ENCODE data around the gene TTLL8.
"Not testable (repeated sequence)": the region's sequence is repeated elsewhere in the genome, so short reads cannot be mapped to it uniquely, and the experiment has no call there.

Gene TTLL8

DNA sequence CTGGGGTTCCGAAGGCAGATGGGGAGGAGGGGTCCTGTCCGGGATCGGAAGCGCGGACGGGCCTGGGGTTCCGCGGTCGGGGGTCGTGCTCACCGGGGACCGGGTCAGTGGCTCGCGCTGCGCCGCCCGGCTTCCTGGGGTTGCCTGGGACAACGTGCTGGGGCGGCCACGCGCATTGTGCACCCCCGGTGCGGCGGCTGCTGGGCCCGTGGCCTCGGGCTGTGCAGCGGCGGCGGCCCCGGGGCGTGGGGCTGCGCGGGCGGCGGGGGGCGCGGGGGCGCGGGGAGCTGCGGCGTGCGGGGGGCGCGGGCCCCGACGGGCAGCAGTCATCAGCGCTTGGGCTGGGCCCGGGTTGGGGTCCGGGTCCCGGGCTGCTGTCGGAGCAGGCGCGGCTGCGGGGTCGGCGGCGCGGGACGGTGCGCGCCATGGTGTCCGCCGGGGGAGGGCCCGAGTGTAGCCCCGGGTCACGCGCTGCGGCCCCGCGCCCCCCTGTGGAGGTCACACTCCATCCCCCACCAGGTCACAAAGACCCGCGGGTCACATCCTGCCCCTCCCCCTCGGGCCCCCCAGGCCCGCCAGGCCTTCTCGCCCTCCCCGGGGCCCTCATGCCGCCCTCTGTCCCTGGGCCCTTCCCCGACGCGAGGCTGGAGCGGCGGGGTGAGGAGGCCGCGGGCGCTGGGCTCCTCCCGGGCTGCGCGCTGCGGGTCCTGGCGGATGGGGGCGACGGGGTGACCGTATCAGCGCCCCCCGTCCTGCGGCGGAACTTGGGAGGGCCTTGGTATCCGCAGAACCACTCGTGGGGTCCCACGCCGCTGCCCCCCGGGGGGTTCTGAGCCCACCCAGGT is at the start of gene TTLL8:
Gene TTLL8 (minus strand): TSS at position 238 of the 845 bp plus-strand sequence.
- DNase-seq, result no peak

DNA sequence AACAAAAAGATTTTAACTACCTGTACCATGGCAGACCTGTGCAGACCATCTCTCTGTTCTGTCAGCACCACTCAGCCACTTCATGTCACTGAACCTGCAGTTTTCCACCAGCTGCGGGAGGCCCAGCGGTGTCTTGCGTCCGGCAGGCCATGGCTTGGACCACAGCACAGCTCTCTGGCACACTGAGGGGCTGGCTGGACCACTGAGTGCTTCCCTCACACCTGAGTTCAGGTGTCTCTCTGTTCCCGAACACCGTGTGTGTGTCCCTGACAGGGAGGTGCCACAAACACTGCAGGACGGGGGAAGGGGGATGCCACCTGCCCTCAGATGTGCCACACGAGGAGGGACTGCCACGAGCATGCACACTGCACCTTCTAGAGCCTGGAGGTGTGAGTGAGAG is 49.4 kb upstream of the TTLL8 start:
- DNase-seq, result no peak

DNA sequence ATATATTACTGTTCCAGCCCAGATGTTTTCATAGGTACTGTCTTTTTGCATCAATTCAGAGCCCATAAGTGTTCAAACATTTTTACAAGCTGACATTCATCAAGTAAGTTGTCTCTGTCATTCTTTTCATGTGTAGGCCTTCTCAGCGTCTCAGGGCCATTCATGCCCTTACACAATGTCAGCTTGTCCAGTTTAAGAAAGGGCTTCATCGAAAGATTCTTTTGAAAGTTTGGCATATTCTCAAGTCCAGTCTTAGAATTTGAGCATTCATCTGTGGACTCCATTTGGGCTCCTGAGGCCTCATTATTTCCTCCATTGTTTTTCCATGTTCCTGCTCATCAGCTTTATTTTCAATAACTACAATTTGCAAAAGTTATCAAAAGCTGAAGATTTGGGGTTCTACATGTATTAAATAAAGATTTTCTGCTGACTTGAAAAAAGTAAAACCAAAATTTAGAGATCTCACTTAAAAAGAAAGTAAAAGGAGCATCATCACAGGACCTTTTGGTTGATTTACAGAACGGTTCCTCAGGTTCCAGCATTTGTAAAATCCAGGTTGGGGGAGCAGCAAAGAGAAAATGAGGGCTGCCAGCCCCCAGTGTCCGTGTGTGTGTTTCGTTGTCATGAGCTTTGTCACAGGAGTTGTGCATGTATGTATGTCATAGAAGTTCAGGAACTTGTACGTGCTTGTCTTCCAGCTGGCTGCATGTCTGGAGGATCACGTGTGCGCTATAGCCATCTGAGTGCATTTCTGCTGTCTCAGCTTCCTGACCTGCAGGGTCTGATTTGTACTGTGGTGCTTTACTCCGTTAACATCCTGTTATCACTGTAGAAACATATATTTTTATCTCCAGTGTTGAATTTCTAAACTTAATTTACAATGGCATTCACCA is 47.4 kb upstream of the TTLL8 start:
- DNase-seq, result no peak

DNA sequence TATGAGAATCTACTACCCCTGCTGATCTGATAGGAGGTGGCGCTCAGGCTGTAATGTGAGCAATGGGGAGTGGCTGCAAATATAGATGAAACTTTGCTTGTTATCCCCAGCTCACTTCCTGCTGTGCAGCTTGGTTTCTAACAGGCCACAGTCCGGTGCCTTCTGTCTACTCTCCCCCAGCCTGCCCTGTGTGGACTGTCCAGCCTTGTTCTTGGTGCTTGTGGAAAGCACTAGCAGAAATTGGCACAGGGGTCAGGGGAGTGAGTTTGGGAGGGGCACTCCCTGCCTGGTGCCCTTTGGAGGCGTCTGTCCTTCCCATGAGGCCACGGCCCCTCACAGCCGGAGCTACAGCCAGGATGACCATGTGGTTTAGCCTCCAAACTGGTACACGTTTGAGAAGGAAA is 46.0 kb upstream of the TTLL8 start:
- no peak for DNase-seq

DNA sequence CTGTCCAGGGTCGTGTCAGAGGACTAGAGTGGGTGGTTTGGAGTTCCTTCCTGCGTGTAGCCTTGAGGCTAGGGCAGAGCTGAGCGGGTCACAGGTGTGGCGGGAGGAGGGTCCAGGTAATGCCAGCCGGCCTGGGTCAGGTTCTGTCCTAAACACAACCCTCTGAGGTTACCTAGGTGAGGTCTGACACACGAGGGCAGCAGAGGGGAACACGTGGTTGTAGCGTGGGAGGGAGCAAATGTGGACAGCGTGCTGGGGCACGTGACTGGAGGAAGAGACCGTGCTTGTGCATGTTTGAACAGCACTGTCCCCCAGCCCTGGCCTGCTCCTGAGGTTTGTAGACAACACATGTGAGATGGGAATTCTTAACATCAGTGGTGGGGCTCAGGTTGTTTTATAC is 44.8 kb upstream of the TTLL8 start:
- DNase-seq, result no peak

DNA sequence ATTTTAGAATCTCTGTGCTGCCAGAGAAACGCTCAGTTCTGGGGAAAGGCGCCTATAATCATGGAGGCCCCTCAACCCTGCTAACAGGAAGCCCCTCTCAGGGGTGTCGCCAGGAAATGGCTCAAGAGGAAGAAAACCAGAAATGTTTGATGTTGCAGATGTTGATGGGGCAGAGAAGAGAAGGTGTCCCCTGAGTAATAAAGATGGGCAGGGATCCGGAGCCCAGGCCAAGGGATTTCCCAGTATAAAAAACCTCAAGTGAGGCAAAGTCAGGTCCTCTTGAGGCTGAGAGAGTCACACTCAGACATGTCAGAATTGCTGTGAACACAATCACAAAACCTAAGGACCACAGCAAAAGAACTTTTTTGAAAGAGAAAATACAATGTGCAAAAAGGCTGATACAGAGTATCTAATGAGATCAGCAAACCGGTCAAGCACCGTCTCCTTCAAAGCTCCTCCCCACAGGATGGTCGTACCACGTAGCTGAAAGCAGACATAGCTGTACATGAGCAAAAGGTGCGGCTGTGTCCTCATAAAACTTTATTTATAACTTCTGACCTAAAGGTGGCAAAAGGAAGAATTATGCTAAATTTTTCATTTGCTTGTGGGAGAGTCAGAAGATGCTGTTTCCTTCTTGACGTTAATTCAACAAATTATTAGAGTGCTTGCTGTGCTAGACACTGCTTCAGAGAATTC is 43.9 kb upstream of the TTLL8 start:
- no peak for DNase-seq

DNA sequence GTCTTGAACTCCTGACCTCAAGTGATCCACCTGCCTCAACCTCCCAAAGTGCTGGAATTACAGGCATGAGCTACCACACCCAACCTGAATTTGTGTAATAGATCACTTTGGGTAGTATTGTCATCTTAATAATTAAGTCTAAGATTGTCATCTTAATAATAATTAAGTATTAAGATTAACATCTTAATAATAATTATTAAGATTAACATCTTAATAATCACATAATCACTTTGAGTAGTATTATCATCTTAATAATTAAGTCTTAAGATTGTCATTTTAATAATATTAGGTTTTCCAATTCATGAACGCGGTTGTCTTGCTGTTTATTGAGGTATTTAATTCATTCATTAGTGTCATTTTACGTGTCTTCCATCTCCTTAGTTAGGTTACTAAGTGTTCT is 40.0 kb upstream of the TTLL8 start:
- no peak for DNase-seq

DNA sequence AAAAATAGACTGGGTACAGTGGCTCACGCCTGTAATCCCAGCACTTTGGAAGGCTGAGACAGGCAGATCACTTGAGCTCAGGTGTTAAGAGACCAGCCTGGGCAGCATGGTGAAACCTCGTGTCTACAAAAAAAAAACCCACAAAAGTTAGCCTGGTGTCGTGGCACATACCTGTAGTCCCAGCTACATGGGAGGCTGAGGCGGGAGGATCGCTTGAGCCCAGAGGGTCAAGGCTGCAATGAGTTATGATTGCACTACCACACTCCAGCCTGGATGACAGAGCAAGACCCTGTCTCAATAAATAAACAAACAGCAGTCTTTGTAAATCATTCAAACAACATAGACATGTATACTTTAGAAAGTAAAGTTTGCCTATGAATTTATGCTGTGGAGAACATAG is 34.2 kb upstream of the TTLL8 start:
- DNase-seq, result no peak

DNA sequence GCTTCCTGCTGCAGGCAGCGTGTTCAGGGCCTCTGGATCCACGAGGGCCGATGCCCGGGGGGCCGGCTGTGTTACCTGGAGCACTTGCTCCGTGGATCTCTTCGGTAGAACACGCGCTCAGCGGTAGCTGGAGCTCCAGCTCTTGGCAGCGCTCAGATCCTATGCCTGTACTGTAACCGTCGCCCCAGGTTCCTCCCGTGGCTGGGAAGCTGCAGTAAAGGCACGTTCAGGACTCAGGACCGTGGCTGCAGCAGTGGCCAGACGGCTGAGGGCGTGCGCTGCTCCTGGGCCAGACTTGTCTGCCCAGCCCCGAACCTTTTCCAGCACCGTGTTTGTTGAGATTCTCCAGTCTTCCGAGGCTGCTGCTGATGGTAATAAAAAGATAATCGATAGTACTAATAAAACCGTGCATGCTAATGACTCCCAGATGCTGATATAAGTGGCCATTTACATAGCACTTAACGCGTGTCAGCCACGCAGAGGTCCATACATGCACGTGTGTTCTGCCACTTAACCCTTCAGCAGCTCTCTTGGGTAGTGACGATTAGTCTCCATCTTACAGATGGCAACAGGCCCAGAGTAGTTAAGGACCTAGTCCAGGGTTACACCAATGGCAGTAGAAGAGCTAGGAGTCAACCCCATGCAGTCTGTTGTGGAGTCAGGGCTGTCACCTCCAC is 33.1 kb upstream of the TTLL8 start:
- DNase-seq, result peak in 1 of 2 experiments; percentile 10

DNA sequence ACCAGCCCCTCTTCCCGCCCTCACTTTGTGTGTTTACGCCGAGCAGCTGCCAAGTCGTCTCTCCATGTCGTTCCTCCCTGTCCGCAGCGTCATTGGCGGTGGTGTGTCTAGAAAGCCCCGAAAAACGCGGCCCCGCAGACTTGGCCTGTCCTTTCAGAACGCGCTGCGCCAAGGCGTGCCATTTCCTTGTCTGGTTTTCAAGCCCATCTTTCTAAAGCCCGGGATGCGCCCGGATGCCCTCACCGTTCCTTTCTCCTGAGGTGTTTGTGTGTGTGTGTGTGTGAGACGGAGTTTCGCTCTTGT is 32.3 kb upstream of the TTLL8 start:
- no peak for DNase-seq

DNA sequence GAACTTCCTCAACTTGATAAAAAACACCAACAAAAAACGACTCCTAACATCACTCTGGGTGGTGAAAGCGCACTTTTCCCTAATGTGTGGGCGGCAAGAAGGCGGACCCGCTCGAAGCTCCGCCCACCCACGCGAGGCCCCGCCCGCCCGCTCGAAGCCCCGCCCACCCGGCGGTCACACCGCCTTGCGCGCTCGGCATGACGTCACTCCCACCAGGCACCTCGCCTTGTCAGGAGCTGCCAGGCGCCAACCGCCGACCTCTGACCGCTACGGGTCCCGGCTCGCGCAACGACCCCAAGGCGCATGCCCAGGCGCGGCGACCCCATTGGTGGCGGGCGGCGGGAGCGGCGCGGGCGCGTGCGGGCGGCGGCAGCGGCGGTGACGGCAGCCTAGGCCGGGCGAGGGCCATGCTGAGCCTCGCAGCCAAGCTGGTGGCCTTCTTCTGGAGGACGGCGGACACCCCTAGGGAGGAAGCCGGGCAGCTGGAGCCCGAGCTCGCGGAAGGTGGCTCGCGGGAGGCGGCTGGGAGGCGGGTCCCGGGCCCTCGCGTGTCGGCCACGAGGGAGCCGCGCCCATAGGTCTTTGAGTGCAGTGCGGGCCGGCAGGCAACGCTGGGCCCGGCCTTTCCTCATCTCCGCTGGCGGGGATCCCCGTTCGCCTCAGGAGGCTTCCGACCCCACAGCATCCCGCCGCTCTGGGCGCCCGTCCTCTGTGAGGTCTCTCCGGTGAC is 31.7 kb upstream of the TTLL8 start, which contains the start of gene MOV10L1:
Gene MOV10L1 (plus strand): TSS at position 325 of the 730 bp plus-strand sequence. CDS start 83 bp downstream, at position 408.
- no peak for DNase-seq

DNA sequence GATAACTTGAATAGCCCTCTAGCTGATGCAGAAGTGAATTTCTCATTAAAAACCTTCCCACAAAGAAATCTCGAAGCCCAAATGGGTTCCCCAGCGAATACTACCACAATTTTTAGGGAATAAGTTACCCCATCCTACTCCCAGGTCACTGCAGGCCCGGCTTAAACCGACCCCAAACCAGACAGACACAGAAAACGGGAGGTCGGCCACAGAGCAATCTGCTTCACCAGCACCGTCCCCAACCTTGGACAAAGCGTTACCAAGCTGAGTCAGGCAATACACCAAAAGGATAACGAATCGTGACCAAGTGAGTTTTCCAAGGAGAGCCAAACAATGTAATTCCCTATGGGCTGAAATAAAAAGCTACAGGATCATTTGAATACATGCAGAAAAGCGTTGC is 31.1 kb upstream of the TTLL8 start:
- no peak for DNase-seq

DNA sequence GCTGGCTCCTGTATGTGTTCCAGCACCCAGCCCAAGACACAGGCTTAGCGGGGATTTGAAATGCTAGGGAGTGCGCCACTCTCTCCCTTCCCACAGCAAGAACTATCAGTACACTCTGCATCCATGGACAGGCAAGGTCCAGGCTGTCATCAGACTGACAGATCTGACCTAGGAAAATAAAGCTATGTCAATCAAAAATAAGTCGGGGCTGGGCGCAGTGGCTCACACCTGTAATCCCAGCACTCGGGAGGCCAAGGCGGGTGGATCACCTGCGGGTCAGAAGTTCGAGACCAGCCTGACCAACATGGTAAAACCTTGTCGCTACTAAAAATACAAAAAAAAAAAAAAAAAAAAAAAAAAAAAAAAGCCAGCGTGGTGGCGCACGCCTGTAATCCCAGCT is 30.0 kb upstream of the TTLL8 start:
- no peak for DNase-seq

DNA sequence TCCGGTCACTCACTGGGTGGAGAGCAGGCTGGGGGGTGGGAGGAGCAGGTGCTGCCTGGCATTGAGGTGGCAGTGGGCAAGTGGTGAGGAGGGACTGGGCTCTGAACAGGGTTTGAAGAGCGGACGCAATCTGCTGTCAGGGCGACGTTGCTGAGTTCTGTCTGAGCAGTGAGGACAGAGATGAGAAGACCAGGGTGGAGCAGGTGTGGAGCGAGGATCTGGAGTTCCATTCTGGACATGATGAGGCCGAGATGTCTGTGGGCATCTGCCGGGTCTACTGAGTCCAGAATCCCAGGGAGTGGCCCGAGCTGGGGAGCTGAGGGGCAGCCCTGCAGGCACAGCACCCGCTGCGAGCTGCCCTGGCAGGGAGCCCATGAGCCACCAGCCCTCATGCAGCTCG is 29.5 kb upstream of the TTLL8 start:
- no peak for DNase-seq

DNA sequence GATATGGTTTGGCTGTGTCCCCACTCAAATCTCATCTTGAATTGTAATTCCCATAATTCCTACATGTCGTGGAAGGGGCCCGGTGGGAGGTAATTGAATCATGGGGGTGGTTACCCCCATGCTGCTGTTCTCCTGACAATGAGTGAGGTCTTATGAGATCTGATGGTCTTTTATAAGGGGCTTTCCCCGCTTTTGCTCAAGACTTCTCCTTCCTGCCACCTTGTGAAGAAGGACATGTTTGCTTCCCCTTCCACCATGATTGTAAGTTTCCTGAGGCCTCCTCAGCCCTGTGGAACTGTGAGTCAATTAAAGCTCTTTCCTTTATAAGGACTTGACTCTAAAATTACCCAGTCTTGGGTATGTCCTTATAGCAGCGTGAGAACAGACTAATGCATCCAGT is 28.9 kb upstream of the TTLL8 start:
- DNase-seq, result not testable (repeated sequence)

DNA sequence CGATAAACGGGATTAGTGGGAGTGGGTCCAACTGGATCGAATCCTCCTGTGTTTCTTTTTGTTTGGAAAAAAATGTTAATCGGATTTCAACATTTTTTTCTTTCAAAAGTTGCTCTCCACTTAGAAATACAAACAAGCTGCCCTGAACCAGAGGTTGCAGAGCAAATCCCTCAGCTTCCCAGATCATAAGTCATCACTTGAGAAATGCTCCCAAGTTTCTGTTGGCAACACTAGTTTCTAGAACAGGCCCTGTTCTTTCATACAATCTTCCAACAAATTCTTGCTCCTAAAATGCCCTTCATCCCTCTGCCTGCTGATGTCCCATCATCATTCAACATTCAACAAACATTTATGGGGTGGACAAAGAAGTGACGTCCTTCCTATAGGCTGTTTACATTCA is 28.4 kb upstream of the TTLL8 start:
- DNase-seq, result no peak

DNA sequence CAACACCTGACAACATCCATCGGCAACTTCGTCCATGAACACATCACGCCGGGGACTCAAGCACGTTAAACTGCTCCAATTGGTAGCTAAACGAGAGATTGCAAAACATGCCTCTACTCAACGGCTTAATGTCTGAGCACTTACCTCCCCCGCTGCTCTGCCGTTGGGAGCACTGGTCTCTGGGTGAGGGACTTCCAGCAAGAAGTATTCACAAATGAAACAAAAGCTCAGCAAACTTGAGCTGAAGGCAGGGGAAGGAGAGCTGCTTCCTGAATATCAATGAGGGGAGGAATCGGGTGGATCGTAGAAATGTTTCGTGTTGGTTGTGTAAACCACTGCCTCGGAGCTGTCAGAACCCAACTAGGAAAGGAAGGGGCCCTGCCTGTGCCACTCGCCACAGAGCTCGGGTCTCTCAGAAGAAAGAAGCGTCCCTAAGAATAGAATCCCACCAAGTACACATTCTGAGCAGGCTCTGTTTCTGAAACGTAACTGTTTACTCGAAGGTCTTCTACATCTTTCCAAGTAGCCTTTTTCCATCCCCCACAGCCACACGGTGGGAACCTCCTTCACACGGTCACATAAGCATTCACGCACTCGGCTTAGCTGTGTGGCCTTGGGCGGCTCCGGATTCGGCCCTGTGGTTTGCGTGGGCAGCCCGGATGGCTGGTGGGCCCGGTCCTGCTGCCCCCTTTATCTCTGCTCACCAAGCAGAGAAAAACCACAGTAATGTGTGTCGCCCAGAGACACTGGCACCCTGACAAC is 27.3 kb upstream of the TTLL8 start, which contains the start of gene MLC1:
Gene MLC1 (minus strand): TSS at position 216 of the 762 bp plus-strand sequence. CDS start 524 bp downstream, outside the sequence.
- DNase-seq, result no peak

DNA sequence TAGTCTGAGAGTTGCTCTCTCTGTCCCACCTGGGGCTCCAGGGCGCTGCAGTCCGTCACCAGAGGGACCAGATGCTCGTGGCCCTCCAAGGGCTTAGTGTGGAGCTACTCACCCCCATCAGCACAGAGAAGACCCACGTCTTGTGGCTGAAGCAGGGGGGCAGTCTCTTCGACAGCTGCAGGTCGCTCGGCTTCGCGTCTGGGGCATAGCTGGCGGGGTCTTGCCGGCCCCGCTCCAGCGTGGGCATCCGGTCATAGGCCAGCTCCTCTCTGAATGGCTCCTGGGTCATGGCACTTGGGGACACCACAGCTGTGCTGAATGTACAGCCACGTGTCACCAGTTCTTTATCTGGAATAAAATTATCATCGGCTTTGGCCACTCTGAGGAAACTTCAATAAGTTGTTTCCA is 26.5 kb upstream of the TTLL8 start:
- DNase-seq, result peak; percentile 60 to 95

DNA sequence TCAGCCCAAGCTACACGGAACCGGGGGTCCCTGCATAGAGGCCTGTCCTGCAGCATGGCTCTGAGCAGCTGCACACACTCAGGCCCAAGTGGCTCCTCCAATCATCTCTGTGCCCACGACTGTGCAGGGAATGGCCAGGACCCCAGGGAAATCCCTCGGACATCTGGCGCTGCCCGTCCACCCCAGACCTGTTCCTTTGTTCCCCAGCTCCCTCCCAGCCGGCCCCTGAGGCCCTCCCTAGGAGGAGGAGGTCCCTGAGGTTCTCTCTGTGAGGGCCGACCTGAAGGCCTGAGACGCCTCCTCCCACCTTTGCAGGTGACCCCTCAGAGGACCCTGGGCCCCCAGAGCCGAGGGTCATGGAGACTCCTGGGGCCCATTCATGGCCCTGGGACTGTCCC is 26.0 kb upstream of the TTLL8 start:
- DNase-seq, result peak in 1 of 2 experiments; percentile 82

DNA sequence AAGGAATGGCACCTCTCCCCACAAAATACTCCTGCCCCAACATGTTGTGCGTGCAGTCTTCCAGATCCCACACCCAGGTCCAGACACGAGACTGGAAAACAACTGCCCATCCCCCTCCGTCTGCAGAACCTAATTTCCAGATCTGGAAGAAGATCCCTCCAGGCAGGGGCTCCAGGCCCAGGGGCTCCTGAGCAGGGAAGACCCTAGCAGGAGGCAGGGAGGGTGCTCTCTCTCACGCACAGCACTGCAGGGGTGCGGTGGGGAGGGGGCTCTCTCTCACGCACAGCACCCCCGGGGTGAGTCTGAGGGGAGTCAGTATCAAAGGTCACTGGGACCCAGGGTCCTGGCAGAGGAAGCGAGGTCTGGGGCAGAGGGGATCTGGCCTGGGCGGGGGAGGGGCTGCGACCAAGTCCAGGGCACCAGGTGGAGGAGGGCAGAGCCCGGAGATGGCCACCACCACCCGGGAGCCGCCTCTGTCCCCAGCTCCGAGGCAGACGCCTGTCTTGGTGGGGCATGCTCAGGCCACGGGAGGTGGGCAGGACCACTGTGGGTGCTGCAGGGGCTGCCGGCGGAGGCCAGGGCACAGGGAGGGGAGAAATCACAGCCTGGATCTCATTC is 25.5 kb upstream of the TTLL8 start:
- DNase-seq, result no peak
